HG03097 (cell line): Measurements from ENCODE around the gene ZNF649.
"Not testable (repeated sequence)": the region's sequence is repeated elsewhere in the genome, so short reads cannot be mapped to it uniquely, and the experiment has no call there.

Source experiments
- ATAC-seq: cut with Tn5 transposase; IDR thresholded peaks from one replicate; pipeline ENCODE4 v1.9.1; 2021; ENCODE audit not compliant: unreplicated experiment, low FRiP score

ZNF649 gene

DNA sequence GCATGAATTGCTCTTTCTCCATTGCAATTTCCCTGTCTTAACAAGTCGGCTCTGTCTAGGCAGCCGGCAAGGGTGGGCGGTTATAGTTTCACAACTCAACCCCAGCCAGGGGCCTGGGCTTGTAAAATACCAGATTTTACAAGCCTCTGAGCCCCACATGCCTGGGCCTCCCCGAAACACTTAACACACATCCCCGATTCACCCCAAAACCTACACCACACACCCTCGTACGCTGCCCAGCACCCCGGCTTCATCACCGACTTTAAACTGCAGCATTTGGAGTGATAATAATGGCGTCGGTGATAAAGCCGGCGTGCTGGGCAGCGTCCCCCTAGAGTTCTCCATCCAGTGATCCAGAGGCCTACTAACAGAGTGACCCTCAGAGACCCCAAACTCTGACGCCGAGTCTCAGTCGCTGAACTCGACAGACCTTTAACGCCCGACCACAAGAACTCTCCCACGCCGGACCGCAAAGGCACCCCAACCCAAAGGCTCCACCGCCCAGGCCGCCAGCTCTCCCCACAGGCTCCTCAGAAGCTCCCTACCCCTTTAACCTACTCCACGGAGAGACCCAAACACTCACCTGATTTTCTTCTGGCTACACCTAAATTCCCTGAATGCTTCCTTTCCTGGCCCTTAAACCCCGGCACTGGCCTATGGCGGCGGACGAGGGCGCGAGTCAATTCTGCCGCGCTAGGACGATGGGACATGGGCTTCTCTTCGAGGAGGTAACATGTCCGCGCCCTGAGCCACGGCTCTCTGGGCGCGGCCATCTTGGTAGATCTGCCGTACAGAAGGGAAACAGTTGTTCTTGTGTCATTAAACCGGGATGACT is at the start of gene ZNF649:
Gene ZNF649 (minus strand): TSS at position 687 of the 835 bp plus-strand sequence. CDS start 4,910 bp downstream, outside the sequence.
- ATAC-seq, result peak; percentile 79

DNA sequence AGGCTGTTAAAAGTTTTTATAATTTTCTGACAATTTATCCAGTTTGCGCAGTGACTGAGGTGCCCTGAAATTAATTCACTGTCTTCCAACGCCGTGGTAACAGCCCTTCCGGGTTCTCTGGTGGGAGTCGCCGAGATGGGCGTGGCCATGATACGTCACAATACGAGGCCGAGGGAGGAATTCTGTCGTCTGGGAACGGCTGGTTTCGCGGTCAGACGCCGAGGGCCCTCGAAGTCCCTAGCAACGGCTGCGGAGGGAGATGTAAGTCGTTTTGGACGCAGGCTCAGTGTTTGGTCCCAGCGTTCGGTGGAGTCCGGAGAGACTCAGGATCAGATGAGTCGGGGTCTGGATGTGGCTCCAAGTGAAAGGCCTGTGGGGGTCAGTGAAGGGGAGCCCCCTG is 44.2 kb upstream of the ZNF649 start:
- no peak for ATAC-seq

DNA sequence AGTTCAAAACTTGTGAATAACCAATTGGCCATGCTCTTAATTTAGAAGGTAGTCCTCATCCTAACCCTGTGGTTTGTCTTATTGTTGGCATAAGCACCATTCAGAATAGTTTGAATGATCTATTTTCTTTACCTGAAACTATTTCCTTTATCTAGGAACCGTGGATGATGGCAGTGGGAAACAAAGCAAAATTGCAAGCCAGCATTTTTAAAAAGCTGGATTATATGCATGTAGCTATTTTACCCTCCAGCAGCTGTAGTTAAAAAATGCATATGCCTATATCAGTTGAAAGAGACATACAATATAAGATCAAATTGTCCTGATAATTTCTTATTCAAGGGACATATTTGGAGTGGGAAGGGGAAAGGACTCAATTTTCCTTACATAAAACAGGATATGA is 41.8 kb upstream of the ZNF649 start:
- no peak for ATAC-seq

DNA sequence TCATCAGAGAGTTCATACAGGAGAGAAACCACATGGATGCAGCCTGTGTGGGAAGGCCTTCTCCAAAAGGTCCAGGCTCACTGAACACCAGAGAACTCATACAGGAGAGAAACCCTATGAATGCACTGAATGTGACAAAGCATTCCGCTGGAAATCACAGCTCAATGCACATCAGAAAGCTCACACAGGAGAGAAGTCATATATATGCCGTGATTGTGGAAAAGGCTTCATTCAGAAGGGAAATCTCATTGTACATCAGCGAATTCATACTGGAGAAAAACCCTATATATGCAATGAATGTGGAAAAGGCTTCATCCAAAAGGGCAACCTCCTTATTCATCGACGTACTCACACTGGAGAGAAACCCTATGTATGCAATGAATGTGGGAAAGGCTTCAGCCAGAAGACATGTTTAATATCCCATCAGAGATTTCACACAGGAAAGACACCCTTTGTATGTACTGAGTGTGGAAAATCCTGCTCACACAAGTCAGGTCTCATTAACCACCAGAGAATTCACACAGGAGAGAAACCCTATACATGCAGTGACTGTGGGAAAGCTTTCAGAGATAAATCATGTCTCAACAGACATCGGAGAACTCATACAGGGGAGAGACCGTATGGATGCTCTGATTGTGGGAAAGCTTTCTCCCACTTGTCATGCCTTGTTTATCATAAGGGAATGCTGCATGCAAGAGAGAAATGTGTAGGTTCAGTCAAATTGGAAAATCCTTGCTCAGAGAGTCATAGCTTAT is 40.2 kb upstream of the ZNF649 start:
- no peak for ATAC-seq

DNA sequence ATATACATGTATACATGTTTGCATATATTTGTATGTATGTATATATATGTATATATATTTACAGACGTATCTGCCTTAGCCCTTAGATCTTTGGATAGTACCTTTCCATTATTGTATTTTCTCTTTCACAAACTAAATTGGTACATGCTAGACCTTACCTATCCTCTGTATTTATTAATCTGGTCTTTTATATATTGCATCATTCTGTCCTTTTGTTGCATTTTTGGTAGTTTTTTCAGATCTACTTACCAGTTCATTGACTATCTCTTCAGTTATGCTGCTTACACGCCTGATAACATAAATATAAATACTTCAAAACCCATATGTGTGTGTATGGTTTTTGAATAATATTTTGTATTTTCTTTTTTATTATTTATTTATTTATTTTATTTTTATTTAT is 34.1 kb upstream of the ZNF649 start:
- ATAC-seq, result no peak

DNA sequence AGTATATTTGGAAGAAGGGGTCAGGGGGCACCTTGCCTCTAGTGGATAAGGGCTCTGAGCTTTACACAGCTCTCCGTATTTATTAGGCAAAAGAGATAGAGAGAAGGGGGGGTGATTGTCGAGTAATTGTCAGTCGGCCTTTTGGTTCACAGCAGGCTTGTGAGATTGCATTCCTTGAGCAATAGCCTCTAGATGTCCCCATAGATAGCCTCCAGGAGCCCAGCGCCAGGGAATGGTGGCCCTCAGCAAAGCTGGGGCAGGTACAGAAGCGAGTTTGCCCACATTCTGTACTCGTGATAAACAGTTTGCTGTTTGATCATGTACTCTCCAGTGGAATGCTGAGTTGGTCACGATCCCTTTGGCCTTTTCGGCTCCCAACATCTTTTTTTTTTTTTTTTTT is 27.1 kb upstream of the ZNF649 start:
- ATAC-seq, result no peak

DNA sequence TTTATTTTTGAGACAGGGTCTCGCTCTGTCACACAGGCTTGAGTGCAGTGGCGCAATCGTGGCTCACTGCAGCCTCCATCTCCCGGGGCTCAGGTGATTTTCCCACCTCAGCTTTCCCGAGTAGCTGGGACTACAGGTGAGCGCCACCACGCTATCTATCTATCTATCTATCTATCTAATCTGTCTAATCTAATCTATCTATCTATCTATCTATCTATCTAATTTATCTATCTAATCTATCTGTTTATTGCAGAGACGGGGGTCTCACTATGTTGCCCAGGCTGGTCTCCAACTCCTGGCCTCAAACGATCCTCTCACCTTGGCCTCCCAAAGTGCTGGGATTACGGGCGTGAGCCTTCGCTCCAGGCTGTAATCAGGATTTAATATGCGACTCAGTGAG is 23.0 kb upstream of the ZNF649 start:
- ATAC-seq, result no peak

DNA sequence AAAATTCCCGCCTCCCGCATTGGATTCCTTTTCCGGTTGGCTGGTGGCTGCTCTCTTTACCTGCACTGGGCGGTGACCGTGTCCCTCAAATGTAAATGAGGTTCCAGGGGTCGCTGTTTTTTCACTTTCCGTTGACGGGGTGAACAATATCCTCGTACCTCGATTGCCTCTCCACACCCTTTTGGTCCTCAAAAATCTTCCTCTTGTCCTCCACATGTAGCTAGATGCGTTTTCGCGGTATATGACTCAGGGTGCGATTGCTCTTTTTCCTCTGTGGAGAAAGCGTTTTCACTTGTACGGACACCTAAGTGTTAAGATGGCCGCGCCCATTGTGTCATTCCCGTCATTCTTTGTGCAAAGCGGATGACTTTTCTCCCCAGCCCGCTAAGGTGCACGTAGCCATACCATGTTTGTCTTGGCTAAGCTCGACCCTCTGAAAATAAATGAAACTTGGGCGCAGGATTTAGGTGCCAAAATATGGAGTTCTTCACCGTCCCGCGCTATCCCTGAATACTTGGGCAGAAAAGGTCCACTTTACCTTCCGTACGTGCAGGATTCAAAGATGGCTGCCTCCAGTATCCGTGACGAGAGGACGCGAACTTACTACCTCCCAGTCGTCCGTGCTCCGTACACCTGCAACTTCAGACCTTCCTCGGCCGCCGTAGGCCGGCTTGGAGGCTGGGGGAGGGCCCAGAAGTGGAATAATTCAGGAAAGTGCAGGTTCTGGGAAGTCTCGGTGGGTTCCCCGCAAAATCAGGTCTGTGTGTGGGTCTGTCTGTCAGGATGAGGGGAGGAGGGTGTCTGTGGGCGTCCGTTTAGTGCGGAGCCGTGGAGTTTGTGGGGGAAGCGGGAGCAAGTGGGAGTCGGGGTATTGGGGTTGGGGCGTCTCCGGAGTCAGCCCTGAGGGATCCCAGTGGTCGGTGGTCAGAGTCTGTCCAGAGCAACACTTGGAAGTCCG is 22.2 kb upstream of the ZNF649 start, which contains the start of gene ZNF613:
Gene ZNF613 (plus strand): TSS at position 689 of the 958 bp plus-strand sequence. CDS start 8,749 bp downstream, outside the sequence.
- peak; percentile 81 for ATAC-seq

DNA sequence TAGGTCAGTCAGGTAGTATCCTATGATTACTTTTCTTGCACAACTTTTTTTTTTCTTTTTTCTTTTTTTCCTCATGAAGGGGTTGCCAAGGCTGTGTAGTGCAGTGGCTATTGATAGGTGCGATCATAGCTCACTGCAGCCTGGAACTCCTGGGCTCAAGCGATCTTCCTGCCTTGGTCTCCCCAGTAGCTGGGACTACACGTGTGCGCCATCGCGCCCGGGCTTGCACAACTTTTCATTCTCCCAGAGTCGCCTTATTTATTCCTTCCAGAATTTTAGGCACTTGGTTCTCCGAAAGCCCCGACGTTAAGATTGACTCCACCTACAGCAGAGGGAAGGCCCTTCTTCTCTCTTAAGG is 21.6 kb upstream of the ZNF649 start:
- no peak for ATAC-seq

DNA sequence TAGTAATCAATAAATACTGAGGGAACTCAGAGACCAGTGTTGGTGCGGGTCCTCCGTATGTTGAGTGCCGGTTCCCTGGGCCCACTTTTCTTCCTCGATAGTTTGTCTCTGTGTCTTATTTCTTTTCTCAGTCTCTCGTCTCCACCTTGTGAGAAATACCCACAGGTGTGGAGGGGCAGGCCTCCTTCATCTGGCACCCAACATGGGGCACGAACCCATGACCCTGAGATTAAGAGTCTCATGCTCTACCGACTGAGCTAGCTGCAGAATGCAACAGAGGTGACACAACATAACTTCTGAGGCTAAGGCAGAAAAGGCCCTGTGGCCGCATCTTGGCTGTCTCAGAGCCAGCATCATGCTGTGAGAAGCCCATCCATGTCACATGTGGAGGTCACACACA is 17.1 kb upstream of the ZNF649 start:
- no peak for ATAC-seq

DNA sequence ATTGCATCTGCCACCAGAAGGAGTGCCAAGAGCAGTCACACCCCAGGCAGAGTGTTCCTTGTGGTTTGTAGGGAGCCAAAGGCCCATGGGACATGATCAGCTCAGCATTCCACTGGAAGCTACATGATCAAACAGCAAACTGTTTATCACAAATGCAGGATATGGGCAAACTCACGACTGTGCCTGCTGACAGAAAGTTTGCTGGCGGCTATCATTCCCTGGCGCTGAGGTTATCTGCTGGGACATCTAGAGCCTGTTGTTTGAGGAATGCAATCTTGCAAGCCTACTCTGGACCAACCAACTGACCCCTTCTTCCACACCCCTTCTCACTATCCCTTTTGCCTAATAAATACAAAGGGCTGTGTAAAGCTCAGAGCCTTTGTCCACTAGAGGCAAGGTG is 14.8 kb upstream of the ZNF649 start:
- ATAC-seq, result no peak

DNA sequence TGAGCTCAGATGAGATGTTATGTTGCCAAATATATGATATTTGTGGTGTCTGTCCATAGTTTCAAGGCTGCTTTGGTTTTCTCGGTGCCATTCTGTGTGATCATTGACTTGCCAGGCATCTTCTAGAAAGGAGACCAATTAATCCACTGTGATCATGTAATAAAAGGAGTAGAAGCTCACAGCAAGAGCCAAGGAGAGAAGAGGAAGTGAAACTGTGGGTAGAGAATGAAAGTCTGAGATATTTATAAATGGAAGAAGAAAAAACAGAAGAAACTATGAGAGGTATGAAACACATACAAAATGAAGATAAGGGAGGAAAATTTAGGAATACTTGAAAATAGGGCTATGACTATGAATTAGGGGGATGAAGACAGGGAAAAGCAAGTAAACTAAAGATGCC is 11.3 kb upstream of the ZNF649 start:
- no peak for ATAC-seq

DNA sequence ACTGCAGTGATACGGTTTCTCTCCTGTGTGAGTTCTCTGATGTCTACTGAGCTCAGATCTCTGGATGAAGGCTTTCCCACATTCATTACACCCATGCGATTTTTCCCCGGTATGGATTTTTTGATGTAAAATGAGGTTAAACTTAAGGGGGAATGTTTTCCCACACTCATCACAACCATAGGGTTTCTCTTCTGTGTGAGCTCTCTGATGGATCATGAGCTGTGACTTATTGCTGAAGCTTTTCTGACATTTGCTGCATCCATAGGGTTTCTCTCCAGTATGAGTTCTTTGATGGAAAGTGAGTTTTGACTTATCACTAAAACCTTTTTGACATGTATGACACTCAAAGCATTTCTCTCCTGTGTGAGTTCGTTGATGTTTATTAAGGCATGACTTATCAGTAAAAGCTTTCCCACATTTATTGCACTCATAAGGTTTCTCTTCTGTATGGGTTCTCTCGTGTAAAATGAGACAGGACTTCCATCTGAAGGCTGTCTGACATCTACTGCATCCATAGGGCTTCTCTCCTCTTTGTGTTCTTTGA is 10.6 kb upstream of the ZNF649 start:
- ATAC-seq, result no peak

DNA sequence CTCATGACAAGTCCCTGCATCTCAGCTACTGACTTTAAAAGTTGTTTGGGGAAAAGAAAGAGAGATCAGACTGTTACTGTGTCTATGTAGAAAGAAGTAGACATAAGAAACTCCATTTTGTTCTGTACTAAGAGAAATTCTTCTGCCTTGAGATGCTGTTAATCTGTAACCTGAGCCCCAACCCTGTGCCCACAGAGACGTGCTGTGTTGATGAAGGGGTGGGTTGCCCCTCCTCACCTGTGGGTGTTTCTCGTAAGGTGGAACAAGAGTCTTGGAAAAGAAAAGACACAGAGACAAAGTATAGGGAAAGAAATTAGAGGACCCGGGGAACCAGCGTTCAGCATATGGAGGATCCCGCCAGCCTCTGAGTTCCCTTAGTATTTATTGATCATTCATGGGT is 3.2 kb upstream of the ZNF649 start:
- ATAC-seq, result not testable (repeated sequence)

DNA sequence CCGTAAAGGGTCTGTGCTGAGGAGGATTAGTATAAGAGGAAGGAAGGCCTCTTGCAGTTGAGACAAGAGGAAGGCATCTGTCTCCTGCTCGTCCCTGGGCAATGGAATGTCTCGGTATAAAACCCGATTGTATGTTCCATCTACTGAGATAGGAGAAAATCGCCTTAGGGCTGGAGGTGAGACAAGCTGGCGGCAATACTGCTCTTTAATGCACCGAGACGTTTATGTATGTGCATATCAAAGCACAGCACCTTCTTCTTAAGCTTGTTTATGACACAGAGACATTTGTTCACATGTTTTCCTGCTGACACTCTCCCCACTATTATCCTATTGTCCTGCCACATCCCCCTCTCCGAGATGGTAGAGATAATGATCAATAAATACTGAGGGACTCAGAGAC is 1.3 kb upstream of the ZNF649 start:
- ATAC-seq, result not testable (repeated sequence)

DNA sequence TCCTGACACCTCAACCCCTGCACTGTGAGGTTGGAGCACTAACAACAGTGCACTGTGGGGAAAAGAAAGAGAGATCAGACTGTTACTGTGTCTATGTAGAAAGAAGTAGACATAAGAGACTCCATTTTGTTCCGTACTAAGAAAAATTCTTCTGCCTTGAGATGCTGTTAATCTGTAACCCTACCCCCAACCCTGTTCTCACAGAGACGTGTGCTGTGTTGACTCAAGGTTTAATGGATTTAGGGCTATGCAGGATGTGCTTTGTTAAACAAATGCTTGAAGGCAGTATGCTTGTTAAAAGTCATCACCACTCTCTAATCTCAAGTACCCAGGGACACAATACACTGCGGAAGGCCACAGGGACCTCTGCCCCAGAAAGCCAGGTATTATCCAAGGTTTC is 822 bp upstream of the ZNF649 start:
- ATAC-seq, result not testable (repeated sequence)

DNA sequence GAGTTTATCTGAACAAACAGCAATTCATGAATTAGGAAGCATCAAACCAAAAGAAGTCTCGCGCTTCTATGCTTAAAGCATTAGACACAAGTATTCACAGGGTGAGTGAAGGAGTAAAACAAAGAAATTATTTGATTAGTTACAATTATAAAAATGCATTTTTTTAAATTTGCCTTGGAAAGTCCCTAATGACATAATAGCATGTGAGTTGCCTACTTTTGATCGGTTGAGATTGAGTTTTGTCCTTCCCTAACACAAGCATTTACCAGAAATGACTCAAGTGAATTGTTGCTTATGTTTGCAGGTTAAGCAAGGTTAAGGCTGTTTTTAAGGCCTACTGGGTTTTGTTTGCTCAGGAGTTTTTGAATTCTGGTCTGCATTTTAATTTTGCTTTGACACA is 389 bp upstream of the ZNF649 start:
- no peak for ATAC-seq

DNA sequence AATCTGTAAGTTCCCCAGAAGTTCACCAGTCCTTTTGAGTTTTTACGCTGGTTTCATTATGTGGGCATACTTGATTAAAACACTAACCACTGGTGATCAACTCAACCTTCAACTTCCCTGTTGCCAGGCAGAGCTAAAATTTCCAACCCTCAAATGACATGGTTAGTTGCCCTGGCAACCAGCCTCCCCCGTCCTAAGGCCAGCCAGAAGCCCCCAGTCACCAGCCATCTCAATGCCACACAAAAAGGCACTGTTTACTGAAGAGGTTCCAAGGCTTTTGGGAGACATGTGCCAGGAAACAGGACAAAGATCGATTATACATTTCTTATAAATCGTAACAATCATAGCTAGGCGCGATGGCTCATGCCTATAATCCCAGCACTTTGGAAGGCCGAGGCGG is 1.6 kb downstream of the ZNF649 start:
- ATAC-seq, result no peak

DNA sequence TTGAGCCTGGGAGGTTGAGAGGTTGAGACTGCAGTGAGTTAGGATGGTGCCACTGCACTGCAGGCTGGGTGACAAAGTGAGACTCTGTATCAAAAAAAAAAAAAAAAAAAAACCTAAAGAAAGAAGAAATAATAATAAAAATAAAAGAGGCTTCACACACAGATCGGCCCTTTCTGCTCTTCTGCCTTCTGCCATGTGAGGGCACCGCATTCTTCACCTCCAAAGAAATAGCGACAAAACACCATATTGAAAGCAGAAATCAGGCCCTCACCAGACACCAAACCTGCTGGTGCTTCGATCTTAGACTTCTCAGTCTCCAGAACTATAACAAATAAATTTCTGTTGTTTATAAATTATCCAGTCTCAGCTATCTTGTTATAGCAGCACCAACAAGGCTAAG is 3.0 kb downstream of the ZNF649 start:
- ATAC-seq, result no peak

DNA sequence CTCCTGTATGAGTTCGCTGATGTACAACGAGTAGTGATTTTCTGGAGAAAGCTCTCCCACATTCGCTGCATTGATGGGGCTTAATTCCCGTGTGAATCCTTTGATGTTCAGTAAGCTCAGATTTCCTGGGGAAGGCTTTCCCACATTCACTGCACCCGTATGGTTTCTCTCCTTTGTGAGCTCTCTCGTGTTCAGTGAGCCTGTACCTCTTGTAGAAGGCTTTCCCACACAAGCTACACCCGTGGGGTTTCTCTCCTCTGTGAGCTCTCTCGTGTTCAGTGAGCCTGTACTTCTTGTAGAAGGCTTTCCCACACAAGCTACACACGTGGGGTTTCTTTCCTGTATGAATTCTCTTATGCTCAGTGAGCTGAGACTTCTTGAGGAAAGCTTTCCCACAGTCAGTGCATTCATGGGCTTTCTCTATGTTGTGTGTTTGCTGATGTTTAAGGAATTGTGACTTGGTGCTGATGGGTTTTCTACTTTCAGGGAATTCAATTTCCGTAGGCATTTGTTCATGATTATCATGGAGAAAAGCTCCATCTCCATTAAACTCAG is 13.5 kb downstream of the ZNF649 start:
- ATAC-seq, result no peak
